ENCODE measurements around the gene MYO9B. TPM values are rescaled to one million over a fixed set of nuclear protein-coding genes. Genes with fewer than 3 reads are reported as not detected.

Gene MYO9B
- total RNA-seq: 24.0 TPM

- peak; percentile 99 for DNase-seq
Measured at GRCh38 chr19:17075035-17075863, at the start of gene MYO9B, which contains the start of gene HAUS8. Gene MYO9B (plus strand): TSS chr19:17075777. CDS start chr19:17101718, 25,941 bp downstream. Gene HAUS8 (minus strand): TSS chr19:17075452. CDS start chr19:17075422, 30 bp downstream.

GRCh38 chr19:17025991-17026658 lies 49.5 kb upstream of the MYO9B start:
- no peak for DNase-seq

- DNase-seq: no peak
Measured at GRCh38 chr19:17026706-17027534, 48.7 kb upstream of the MYO9B start, which contains the start of gene CPAMD8. Gene CPAMD8 (minus strand): TSS chr19:17026810. CDS start chr19:17026642, 168 bp downstream.

DNA sequence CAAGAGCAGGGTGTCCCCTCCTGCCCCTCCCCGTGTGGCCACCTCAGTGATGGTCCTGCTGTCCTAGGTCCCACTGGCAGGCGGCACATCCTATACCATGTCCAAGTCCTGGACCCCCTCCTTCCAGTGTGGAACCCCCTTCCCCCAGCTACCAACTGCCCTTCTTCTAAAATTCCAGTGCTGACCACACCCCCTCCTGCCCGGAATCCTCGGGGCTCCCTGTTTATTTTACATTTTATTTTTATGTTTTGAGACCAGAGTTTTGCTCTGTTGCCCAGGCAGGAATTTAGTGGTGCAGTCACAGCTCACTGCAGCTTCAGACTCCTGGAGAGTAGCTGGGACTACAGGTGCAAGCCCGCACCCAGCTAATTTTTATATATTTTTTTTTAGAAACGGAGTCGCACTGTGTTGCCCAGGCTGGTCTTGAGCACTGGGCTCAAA lies 48.0 kb upstream of the MYO9B start:
- DNase-seq: no peak

GRCh38 chr19:17031741-17032140 lies 43.8 kb upstream of the MYO9B start:
- DNase-seq: no peak

- no peak for DNase-seq
Measured at GRCh38 chr19:17035842-17036424, 39.6 kb upstream of the MYO9B start.

GRCh38 chr19:17036640-17037039 lies 38.9 kb upstream of the MYO9B start:
- no peak for DNase-seq

- DNase-seq: no peak
Measured at GRCh38 chr19:17037184-17037583, 38.4 kb upstream of the MYO9B start.

- no peak for DNase-seq
Measured at GRCh38 chr19:17037966-17038500, 37.5 kb upstream of the MYO9B start.

DNA sequence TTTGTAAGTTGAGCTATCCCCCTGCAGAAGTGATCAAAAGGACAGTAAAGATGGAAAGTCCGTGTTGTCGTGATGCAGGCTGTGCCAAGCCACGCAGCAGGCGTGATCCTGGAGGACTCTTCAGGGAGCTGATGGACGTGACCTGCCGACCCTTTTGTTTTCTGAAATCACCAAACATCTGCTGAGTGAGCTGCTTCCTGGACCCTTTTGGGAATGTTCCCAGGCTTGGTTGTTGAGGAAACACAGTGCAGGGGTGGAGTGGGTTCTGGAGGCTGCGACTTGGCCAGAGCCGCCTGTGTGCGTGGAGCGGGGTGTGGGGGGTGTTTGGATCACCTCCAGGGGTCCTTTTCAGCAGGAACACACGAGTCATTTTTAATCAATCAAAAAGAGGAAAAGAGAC lies 33.6 kb upstream of the MYO9B start:
- DNase-seq: no peak

DNA sequence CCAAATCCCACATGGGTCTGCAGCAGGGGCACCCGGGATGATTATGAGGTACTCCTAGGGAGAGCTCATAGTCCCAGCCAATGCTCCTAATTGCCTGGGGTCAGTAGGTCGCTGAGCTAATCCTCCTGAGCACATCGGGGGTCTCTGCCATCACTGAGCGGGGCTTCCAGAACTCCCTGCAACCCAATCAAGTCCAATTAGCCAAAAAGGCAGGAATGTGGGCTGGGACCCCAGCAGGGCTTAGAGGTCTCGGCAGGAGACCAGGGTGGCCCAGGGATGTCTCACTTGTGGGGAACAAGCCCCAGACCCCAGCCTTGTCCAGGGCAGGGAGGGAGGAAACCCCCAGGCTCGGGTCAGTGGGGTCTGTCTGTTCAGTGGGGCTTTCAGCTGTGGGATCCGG lies 31.8 kb upstream of the MYO9B start:
- no peak for DNase-seq

DNA sequence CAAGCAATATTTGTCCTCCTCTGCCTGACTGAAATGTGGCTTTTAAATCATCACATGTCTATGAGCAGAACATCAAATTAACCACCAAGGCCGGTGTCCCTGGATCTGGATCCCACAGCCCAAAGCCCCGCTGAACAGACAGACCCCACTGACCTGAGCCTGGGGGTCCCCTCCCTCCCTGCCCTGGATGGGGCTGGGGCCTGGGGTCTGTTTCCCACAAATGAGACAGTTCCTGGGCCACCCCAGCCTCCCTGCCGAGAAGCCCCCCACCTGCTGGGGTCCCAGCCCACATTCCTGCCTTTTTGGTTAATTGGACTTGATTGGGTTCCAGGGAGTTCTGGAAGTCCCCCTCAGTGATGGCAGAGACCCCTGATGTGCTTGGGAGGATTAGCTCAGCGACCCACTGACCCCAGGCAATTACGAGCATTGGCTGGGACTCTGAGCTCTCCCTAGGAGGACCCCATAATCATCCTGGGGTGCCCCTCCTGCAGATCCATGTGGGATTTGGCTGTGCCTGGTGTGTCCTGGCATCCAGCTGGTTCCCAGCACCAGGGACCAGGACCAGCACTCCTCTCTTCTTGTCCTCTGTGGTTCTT lies 29.6 kb upstream of the MYO9B start:
- DNase-seq: no peak

DNA sequence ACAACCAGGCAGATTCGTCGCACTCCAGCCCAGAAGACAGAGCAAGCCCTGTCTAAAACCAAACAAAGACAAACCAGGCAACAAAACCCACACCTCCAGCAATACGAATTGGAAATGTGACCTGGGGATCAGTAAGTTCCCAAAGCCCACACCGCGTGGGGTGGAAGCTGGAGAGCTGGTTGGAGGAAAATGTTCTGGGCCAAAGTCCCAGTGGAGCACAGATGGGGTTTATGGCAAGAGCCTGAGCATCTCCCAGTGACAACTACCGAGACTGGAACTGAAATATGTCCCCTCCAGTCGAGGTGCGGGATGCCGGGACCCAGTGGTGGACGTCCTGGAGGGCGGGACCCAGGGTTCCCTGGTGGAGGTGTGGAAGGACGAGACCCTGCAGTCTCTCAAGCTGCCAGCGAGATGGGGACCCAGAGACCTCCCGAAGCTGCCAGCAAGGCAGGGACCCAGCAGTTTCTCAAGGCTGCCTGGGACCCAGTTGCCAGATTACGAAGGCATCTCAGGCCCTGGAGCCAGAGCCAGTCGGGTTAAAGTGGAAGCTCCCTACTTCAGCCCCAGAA lies 26.6 kb upstream of the MYO9B start:
- DNase-seq: no peak

GRCh38 chr19:17049711-17050280 lies 25.8 kb upstream of the MYO9B start:
- DNase-seq: no peak

DNA sequence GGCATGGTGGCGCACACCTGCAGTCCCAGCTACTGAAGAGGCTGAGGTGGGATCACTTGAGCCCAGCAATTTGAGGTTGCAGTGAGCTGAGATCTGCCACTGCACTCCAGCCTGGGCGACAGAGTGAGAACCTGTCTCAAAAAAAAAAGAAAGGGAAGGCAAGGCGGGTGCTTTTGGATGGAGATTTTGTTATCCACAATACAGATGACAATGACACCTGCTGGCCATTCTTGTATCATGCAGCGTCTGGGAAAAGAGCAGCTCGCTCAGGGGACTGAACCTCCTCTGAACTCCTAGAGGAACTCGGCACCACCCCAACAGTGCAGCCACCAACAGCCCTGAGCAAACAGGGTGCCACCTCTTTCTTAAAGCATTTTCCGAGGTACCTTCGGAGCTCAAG lies 23.1 kb upstream of the MYO9B start:
- DNase-seq: no peak

DNA sequence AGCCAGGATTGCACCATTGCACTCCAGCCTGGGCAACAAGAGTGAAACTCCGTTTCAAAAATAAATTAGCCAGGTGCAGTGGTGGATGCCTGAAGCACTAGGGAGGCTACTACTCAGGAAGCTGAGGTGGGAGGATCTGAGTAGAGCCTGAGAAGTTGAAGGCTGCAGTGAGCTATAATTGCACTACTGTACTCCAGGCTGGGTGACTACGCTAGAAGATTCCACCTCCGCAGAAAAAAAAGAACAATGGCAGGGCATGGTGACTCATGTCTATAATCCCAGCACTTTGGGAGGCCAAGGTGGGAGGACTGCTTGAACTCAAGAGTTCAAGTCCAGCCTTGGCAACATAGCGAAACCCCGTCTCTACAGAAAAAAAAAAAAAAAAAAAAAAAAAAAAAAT lies 20.8 kb upstream of the MYO9B start:
- no peak for DNase-seq

DNA sequence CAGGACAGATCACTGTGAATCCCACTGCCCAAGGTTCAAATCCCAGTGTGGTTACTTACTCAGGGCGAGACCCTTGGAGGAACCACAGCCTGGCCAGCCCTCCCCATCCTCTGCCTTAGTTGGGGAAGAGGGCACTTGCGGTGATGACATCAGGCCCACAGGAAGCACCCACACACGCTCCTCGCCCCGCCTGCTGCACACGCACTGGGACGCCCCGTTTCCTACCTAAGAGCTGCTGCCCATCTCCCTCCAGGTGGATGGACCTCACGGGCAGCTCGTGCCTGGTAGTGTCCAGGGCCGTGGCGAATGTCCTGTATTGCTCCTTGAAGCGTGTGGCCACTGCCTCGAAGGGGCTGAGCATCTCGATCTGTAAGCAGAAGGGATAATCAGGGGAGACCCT lies 19.9 kb upstream of the MYO9B start:
- DNase-seq: no peak

GRCh38 chr19:17058236-17058635 lies 17.3 kb upstream of the MYO9B start:
- DNase-seq: no peak

DNA sequence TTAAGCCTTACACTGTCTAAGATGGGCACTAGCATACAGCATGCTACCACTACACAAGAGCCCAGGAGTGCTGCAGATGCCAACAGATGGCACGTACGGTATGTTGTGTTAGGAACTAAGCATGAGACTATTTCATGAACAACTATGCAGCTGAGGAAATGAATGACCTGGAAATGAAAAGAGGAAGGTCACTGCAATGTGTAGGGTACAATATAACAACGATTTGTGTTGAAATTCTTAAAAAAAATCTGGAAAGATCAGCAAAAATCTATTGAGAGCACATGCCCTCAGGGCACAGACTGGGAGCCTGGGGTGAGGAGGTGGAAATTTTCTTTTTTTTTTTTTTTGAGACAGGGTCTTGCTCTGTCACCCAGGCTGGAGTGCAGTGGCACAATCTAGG lies 14.8 kb upstream of the MYO9B start:
- DNase-seq: no peak

DNA sequence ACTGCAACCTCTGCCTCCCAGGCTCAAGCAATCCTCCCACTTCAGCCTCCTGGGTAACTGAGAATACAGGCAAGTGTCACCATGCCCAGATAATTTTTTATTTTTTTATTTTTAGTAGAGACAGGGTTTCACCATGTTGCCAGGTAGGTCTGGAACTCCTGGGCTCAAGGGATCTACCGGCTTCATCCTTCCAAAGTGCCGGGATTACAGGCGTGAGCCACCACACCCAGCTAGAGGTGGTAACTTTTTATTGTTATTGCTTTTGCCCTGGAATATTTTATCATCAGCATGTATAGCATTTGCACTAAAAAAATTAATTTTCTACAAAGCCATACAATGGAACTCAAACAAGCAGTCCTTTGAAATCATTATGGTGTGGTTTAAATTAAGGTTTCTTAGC lies 14.4 kb upstream of the MYO9B start:
- no peak for DNase-seq

DNA sequence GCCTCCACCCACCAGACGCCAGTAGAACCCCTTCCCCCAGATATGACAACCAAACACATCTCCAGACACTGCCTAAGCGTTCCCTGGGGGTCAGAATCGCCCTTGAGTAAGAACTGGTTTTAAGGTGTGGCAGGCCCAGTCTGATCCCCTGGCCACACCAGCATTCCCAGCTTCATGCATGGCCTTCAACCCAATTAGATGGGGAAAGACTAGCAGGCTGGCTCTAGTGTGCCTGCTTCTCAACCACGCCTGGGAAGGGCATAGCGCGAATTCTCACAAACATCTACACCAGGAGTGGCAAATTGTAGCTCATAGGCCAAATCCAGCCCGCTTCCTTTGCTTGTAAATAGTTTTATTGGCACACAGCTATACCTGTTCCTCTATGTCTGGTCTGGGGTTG lies 13.9 kb upstream of the MYO9B start:
- no peak for DNase-seq
